ENCODE measurements around the gene CREBZF. TPM values are rescaled to one million over a fixed set of nuclear protein-coding genes. Genes with fewer than 3 reads are reported as not detected.

Gene CREBZF, protein sequence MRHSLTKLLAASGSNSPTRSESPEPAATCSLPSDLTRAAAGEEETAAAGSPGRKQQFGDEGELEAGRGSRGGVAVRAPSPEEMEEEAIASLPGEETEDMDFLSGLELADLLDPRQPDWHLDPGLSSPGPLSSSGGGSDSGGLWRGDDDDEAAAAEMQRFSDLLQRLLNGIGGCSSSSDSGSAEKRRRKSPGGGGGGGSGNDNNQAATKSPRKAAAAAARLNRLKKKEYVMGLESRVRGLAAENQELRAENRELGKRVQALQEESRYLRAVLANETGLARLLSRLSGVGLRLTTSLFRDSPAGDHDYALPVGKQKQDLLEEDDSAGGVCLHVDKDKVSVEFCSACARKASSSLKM
- total RNA-seq: 66.3 and 66.7 TPM in 2 replicates
- long read RNA-seq, full-length matches to known transcripts: 4 of 5 reads
- long read RNA-seq, partial matches to known transcripts: 1 of 5 reads
- long read RNA-seq, other reads (novel, unspliced or antisense): 0 of 5 reads

DNA sequence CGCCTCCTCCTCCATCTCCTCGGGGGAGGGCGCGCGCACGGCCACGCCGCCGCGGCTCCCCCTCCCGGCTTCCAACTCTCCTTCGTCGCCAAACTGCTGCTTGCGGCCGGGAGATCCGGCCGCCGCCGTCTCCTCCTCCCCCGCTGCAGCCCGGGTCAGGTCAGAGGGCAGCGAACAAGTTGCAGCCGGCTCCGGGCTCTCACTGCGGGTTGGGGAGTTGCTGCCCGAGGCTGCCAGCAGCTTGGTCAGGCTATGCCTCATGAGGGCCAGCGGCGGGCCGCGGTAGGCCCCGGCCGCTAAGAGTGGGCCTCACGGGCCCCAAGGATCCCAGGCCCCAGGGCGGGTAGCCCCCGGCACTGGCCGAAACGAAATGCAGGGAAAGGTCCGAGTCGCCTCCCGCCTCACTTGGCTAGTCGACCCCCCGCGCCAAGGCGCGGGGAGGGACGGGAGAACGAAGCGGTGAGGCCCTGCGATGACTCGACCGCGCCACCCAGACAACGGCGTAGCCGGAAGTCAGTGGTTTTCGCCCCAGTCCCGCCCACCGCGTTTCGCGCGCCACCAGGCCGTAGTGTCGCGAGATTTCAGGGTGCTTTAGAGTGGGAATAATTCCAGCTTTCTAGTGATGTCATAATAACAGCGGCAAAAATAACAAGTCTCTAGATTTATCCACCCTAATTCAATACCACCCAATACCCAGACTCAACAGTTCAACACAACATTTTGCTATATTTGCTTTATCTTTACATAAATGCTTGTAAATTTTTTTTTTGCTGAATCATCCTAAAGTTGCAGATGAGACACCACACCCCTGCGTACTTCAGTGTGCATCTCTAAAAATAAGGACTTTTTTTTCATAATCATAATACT, at the start of gene CREBZF:
TSS of gene CREBZF (minus strand) at position 515 of the 867 bp plus-strand sequence. CDS start at position 261, 254 bp downstream.
- H3K4me1 Mint-ChIP-seq (ENCODE audit: low read depth): peaks cover 27% of the 10 kb centered on the region
- H3K27me3 Mint-ChIP-seq: no peaks in the 10 kb centered on the region
- peak within 1 kb of the TSS; percentile 100 for H3K4me3 Mint-ChIP-seq (ENCODE audit: low read depth)
- peak; percentile 87 for DNase-seq (ENCODE audit: low spot score, unreplicated experiment)
- TF ChIP-seq, protein P1, sequence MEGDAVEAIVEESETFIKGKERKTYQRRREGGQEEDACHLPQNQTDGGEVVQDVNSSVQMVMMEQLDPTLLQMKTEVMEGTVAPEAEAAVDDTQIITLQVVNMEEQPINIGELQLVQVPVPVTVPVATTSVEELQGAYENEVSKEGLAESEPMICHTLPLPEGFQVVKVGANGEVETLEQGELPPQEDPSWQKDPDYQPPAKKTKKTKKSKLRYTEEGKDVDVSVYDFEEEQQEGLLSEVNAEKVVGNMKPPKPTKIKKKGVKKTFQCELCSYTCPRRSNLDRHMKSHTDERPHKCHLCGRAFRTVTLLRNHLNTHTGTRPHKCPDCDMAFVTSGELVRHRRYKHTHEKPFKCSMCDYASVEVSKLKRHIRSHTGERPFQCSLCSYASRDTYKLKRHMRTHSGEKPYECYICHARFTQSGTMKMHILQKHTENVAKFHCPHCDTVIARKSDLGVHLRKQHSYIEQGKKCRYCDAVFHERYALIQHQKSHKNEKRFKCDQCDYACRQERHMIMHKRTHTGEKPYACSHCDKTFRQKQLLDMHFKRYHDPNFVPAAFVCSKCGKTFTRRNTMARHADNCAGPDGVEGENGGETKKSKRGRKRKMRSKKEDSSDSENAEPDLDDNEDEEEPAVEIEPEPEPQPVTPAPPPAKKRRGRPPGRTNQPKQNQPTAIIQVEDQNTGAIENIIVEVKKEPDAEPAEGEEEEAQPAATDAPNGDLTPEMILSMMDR (IDR thresholded peaks at IDR 0.05; ENCODE audit: unreplicated experiment): no peak
- no peaks in the 10 kb centered on the region for H3K9me3 Mint-ChIP-seq (ENCODE audit: low read depth)
- peaks cover 15% of the 10 kb centered on the region for H3K36me3 Mint-ChIP-seq (ENCODE audit: insufficient read depth)
- H3K27ac Mint-ChIP-seq: peak within 1 kb of the TSS; percentile 98

DNA sequence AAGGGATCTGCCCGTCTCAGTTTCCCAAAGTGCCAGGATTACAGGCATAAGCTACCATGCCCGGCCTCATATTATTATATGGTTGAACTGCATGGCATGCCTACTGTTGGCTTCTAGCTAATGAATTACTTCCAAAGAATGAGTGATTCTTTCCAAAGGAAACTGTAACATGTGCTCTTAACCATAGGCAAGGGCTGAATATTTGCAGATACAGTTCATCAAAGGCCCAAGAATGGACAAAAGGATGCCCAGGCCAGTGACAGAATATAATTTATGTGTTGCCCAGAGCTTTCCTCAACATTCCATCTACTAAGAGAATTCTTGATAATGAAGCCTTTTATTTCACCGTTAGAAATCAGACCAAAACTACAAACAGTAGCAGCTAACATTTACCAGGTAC, 48.0 kb upstream of the CREBZF start:
- no peaks in the 10 kb centered on the region for H3K9me3 Mint-ChIP-seq (ENCODE audit: low read depth)
- H3K36me3 Mint-ChIP-seq (ENCODE audit: insufficient read depth): no peaks in the 10 kb centered on the region
- TF ChIP-seq, protein P1 (IDR thresholded peaks at IDR 0.05; ENCODE audit: unreplicated experiment): no peak
- no peak overlapping the region for H3K27ac Mint-ChIP-seq
- DNase-seq (ENCODE audit: low spot score, unreplicated experiment): no peak
- no peak overlapping the region for H3K4me3 Mint-ChIP-seq (ENCODE audit: low read depth)
- H3K27me3 Mint-ChIP-seq: no peaks in the 10 kb centered on the region
- no peaks in the 10 kb centered on the region for H3K4me1 Mint-ChIP-seq (ENCODE audit: low read depth)

DNA sequence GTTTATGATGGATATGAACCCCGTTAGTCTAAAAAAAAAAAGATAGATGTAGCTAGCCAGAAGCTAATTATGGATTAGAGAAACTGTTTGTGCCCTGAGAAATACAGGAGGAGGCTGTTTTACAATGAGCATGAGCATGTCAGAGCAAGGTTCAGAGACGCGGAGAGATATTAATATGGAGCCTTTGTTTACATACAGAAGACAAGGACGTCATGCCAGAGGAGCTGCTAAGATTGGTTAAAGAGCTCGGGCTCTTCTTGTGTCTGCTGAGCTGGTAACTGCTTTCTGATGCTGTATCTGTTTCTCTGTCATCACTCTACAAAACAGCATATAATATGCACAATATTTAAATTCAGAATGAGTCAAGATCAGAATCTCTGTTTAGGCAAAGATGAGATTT, 46.0 kb upstream of the CREBZF start:
- no peak for DNase-seq (ENCODE audit: low spot score, unreplicated experiment)
- Mint-ChIP-seq H3K9me3 (ENCODE audit: low read depth) (no peaks in the 10 kb centered on the region), H3K36me3 (ENCODE audit: insufficient read depth) (no peaks in the 10 kb centered on the region), H3K27me3 (no peaks in the 10 kb centered on the region), H3K4me1 (ENCODE audit: low read depth) (no peaks in the 10 kb centered on the region), H3K4me3 (ENCODE audit: low read depth) (no peak overlapping the region), H3K27ac (no peak overlapping the region)
- TF ChIP-seq, protein P1 (IDR thresholded peaks at IDR 0.05; ENCODE audit: unreplicated experiment): no peak

DNA sequence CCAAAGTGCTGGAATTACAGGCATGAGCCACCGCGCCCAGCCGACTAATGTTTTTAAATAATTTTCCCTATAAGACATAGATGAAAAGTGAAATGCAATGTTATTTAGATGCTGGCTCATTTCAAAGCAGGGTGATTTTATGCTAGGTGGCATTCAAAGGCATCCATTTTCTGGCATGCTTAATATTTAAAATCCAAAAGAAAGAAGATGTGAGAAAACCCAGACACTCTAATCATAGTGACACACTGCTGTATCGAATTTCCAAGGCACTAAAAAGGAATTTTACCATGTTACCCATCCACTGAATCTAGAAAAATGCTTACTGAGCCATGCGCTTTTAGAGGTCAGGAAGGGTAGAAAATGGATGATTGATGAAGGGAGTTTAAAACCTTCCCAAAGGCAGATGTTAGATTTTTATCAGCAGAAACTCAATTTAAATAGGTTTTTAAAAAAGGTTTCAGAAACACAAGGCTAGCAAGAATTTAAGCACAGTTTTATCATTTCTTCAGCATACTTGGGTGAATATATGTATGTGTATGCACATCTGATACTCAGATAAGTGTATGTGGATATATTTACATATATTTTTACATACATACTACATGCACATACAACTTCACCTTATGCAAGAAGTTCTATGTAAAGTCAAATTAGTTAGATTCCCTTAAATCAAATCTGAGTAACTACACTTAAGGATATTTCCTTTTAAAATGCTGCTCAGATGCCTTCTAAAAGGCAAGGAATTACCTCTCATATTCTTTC, 45.2 kb upstream of the CREBZF start:
- H3K27ac Mint-ChIP-seq: no peak overlapping the region
- H3K4me1 Mint-ChIP-seq (ENCODE audit: low read depth): no peaks in the 10 kb centered on the region

More for the DNA sequence above, 45.2 kb upstream of the CREBZF start:
- no peaks in the 10 kb centered on the region for H3K36me3 Mint-ChIP-seq (ENCODE audit: insufficient read depth)
- H3K27me3 Mint-ChIP-seq: no peaks in the 10 kb centered on the region
- no peaks in the 10 kb centered on the region for H3K9me3 Mint-ChIP-seq (ENCODE audit: low read depth)
- no peak overlapping the region for H3K4me3 Mint-ChIP-seq (ENCODE audit: low read depth)
- TF ChIP-seq, protein P1 (IDR thresholded peaks at IDR 0.05; ENCODE audit: unreplicated experiment): no peak
- no peak for DNase-seq (ENCODE audit: low spot score, unreplicated experiment)
